Spleen (tissue), 11 donors: ENCODE measurements around the gene ELOF1. TPM values are rescaled to one million over a fixed set of nuclear protein-coding genes. Genes with fewer than 3 reads are reported as not detected.
A peak's percentile ranks its signal among the peaks of the same experiment; 100 is the strongest.

Source experiments
- DNase-seq: peaks from one replicate; pipeline ENCODE4 v3.0.0-alpha.2; 2020
- H3K27ac ChIP-seq, 8 donors: fragments of 200-600 bp; sonication (generic) in 7 of 8; 1 replicate in 4 of 8; 2 replicates in 4 of 8; pipeline versions ENCODE4 v1.5.0 to v1.8.0; 2016 to 2021; ENCODE audit warnings: inconsistent platforms in 4 of 8, mild to moderate bottlenecking in 4 of 8, moderate library complexity in 1 of 8
- H3K27me3 ChIP-seq, 7 donors: fragments of 200-600 bp; sonication (generic) in 6 of 7; replicated peaks in 1 of 7; 1 replicate in 4 of 7; 2 replicates in 3 of 7; pipeline versions ENCODE4 v1.5.0 to v1.8.0; 2016 to 2021; ENCODE audit warnings: inconsistent platforms in 3 of 7, mild to moderate bottlenecking in 1 of 7
- H3K36me3 ChIP-seq, 6 donors: fragments of 200-600 bp; sonication (generic) in 5 of 6; 1 replicate in 4 of 6; 2 replicates in 2 of 6; pipeline versions ENCODE4 v1.5.0 to v1.8.0; 2016 to 2021; ENCODE audit warnings: inconsistent platforms in 2 of 6
- H3K4me1 ChIP-seq, 6 donors: fragments of 200-600 bp; sonication (generic) in 5 of 6; 1 replicate in 3 of 6; 2 replicates in 3 of 6; pipeline versions ENCODE4 v1.5.0 to v1.8.0; 2016 to 2021; ENCODE audit warnings: inconsistent platforms in 3 of 6
- H3K4me3 ChIP-seq, 8 donors: fragments of 200-600 bp; sonication (generic) in 7 of 8; 1 replicate in 4 of 8; 2 replicates in 4 of 8; pipeline versions ENCODE4 v1.5.0 to v1.8.0; 2016 to 2021; ENCODE audit warnings: inconsistent platforms in 4 of 8, mild to moderate bottlenecking in 4 of 8, moderate library complexity in 2 of 8
- H3K9me3 ChIP-seq, 8 donors: fragments of 200-600 bp; sonication (generic) in 7 of 8; 1 replicate in 4 of 8; 2 replicates in 4 of 8; pipeline versions ENCODE4 v1.5.0 to v1.8.0; 2016 to 2021; ENCODE audit warnings: inconsistent platforms in 4 of 8
- POLR2A ChIP-seq, 3 donors: fragments of 450-650 bp; IDR thresholded peaks; one replicate each; pipeline ENCODE4 v1.5.1; 2017; ENCODE audit warnings: antibody characterized with exemption in 3 of 3, mild to moderate bottlenecking in 1 of 3
- POLR2AphosphoS5 ChIP-seq, 3 donors: sonication (generic); formaldehyde crosslinking; IDR thresholded peaks; one replicate each; pipeline ENCODE4 v1.5.1; 2017; ENCODE audit warnings: antibody characterized with exemption in 3 of 3
- WGBS, 5 donors: extraction: QIAGEN DNeasy Blood & Tissue Kit in 3 of 5; methylation state at CpG; one replicate each; pipeline versions ENCODE4 v1.1.5 to v1.1.7; 2013 to 2018; 5-methylcytosine and 5-hydroxymethylcytosine counted together
- intact Hi-C: fragments of 100-400 bp; cut with DNase I; formaldehyde crosslinking; loops from one replicate; pipeline ENCODE4 v1.15.0; 2023; ENCODE audit warnings: low total_unique reads
- polyA plus RNA-seq, 3 donors: library from polyadenylated mRNA; stranded (reverse); fragments of 200-250 nt; gene quantifications; one replicate each; pipeline ENCODE4 v1.2.1, GENCODE V29; 2013
- total RNA-seq, 7 donors: library from RNA; depleted of rRNA in 3 of 7; stranded (reverse); fragments of >200 nt in 3 of 7; fragmentation: NEBNext Ultra II Directional in 4 of 7; extraction: Animal tissue kit (Norgen Biotek cat#: 25700) in 4 of 7; gene quantifications; one replicate each; pipeline versions ENCODE4 v1.1.0 to v1.2.1, GENCODE V29; 2016 to 2021
- TF ChIP-seq, protein P1 (sequence below), 11 experiments: fragments of 200-600 bp in 7 of 11; fragments of 450-650 bp in 4 of 11; sonication (generic) in 4 of 11; IDR thresholded peaks in 8 of 11; conservative IDR thresholded peaks in 3 of 11; 1 replicate in 7 of 11; 2 replicates in 4 of 11; pipeline versions ENCODE4 v1.4.0 to v1.8.0; 2016 to 2021; ENCODE audit warnings: antibody characterized with exemption in 11 of 11, inconsistent platforms in 4 of 11, mild to moderate bottlenecking in 1 of 11
- donor health status: healthy with polysubstance abuse.
- donor health status: DM: no; HTN: no; CAD: no; lungs with moderate emphysema.
- donor health status: DM: no; HTN: no; CAD: no.
- donor health status: Bipolar disorder and iron deficiency.
- donor health status: healthy.
- donor health status: DM: no; HTN: no; CAD: no.
- donor health status: DM: yes; HTN: yes; CAD: no.

ELOF1 gene
- total and polyA plus RNA-seq, 10 donors, result 21.8 to 77.1 (median 37.0) TPM

DNA sequence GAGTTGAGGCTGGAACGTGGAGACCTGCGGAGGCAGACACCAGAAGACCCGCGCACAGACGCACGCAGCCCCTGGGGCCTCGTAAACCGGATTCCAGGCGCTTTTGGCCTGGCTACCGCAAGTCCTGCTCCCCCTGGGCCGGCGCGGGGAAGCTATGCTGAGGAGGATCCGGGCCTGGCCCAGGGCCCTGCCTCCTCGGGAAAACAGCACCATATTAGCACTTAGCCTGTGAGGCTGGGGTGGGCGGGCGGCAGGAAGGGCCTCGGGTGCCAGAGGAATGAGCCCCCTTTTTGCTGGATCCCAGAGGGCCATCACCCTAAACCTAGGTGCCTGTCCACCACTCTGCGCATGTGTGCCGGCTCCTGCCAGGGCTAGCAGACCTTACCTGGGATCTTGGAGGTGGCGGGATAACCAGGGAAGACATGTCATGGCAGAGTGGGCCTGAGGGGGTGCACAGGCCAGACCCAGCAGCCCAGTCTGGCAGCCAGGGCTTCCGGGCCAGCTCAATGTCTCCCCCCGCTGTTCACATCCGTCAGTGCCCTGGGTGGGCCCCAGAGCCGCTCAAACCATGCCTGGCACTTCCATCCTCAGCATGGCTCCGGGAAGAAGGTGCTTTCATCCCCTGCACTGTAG is 7.3 kb downstream of the ELOF1 start:
- TF ChIP-seq, protein P1, sequence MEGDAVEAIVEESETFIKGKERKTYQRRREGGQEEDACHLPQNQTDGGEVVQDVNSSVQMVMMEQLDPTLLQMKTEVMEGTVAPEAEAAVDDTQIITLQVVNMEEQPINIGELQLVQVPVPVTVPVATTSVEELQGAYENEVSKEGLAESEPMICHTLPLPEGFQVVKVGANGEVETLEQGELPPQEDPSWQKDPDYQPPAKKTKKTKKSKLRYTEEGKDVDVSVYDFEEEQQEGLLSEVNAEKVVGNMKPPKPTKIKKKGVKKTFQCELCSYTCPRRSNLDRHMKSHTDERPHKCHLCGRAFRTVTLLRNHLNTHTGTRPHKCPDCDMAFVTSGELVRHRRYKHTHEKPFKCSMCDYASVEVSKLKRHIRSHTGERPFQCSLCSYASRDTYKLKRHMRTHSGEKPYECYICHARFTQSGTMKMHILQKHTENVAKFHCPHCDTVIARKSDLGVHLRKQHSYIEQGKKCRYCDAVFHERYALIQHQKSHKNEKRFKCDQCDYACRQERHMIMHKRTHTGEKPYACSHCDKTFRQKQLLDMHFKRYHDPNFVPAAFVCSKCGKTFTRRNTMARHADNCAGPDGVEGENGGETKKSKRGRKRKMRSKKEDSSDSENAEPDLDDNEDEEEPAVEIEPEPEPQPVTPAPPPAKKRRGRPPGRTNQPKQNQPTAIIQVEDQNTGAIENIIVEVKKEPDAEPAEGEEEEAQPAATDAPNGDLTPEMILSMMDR (IDR thresholded peaks at IDR 0.05 in 8 of 11, conservative IDR thresholded peaks at IDR 0.05 in 3 of 11), result peak in 2 of 11 experiments; percentile 13 to 25
- TF ChIP-seq POLR2AphosphoS5 (IDR thresholded peaks at IDR 0.05) (peak in 2 of 3 donors; percentile 25 to 51), POLR2A (IDR thresholded peaks at IDR 0.05) (no peak)
- H3K27me3 ChIP-seq, result no peaks in the 10 kb centered on the region
- no peak overlapping the region for H3K4me3 ChIP-seq
- H3K9me3 ChIP-seq, result no peaks in the 10 kb centered on the region
- intact Hi-C loops, result no loop called here
- no peak for DNase-seq
- H3K27ac ChIP-seq, result peak overlapping the region in 1 of 8 donors; percentile 20
- H3K36me3 ChIP-seq, result peaks cover 0 to 57% (median 28%) of the 10 kb centered on the region in 6 donors
- WGBS, 5 donors, result 86 to 94% (median 88%) methylated on average over 8 to 26 of the region's 26 CpGs
- peaks cover 0 to 40% (median 13%) of the 10 kb centered on the region in 6 donors for H3K4me1 ChIP-seq

DNA sequence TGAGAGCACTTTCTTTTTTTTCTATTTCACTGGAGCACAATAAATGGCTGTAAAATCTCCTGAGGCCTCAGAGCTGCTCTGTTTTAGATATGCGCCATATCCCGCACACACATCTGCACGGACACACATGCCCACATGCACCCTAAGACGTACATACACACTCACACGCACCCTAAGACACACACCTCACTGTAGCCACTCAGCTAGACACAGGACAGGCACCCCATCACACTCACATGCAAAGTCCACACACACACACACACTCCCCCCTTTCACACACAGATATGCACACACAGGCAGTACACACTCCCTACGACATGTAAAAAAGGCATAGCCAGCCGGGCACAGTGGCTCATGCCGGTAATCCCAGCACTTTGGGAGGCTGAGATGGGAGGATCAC is 8.8 kb downstream of the ELOF1 start:
- DNase-seq, result no peak
- Histone ChIP-seq H3K4me1 (peaks cover 0 to 28% (median 6%) of the 10 kb centered on the region in 6 donors), H3K27ac (no peak overlapping the region), H3K4me3 (no peak overlapping the region), H3K36me3 (peaks cover 0 to 42% (median 26%) of the 10 kb centered on the region in 6 donors), H3K27me3 (no peaks in the 10 kb centered on the region), H3K9me3 (no peaks in the 10 kb centered on the region)
- 91 to 96% (median 92%) methylated on average over 8 of the region's 8 CpGs for WGBS, 5 donors
- intact Hi-C loops, result no loop called here
- TF ChIP-seq, protein P1 (IDR thresholded peaks at IDR 0.05 in 8 of 11, conservative IDR thresholded peaks at IDR 0.05 in 3 of 11), result no peak
- no peak for TF ChIP-seq POLR2AphosphoS5 (IDR thresholded peaks at IDR 0.05)
- TF ChIP-seq POLR2A (IDR thresholded peaks at IDR 0.05), result no peak

DNA sequence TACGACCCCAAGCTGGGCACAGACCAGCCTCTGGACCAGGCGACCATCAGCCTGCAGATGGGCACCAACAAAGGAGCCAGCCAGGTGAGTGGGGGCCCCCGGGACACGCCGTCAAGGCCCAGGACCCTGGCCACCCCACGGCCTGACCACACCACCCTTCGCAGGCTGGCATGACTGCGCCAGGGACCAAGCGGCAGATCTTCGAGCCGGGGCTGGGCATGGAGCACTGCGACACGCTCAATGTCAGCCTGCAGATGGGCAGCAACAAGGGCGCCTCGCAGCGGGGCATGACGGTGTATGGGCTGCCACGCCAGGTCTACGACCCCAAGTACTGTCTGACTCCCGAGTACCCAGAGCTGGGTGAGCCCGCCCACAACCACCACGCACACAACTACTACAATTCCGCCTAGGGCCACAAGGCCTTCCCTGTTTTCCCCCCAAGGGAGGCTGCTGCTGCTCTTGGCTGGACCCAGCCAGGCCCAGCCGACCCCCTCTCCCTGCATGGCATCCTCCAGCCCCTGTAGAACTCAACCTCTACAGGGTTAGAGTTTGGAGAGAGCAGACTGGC is 9.6 kb downstream of the ELOF1 start:
- Histone ChIP-seq H3K27ac (no peak overlapping the region), H3K27me3 (no peaks in the 10 kb centered on the region), H3K4me1 (peaks cover 0 to 24% (median 6%) of the 10 kb centered on the region in 6 donors), H3K9me3 (no peaks in the 10 kb centered on the region), H3K36me3 (peaks cover 0 to 34% (median 21%) of the 10 kb centered on the region in 6 donors), H3K4me3 (no peak overlapping the region)
- TF ChIP-seq, protein P1 (IDR thresholded peaks at IDR 0.05 in 8 of 11, conservative IDR thresholded peaks at IDR 0.05 in 3 of 11), result no peak
- TF ChIP-seq POLR2AphosphoS5 (IDR thresholded peaks at IDR 0.05), result peak in 1 of 3 donors; percentile 14
- WGBS, 5 donors, result 89 to 95% (median 92%) methylated on average over 16 to 24 of the region's 24 CpGs
- intact Hi-C loops, result no loop called here
- no peak for DNase-seq

DNA sequence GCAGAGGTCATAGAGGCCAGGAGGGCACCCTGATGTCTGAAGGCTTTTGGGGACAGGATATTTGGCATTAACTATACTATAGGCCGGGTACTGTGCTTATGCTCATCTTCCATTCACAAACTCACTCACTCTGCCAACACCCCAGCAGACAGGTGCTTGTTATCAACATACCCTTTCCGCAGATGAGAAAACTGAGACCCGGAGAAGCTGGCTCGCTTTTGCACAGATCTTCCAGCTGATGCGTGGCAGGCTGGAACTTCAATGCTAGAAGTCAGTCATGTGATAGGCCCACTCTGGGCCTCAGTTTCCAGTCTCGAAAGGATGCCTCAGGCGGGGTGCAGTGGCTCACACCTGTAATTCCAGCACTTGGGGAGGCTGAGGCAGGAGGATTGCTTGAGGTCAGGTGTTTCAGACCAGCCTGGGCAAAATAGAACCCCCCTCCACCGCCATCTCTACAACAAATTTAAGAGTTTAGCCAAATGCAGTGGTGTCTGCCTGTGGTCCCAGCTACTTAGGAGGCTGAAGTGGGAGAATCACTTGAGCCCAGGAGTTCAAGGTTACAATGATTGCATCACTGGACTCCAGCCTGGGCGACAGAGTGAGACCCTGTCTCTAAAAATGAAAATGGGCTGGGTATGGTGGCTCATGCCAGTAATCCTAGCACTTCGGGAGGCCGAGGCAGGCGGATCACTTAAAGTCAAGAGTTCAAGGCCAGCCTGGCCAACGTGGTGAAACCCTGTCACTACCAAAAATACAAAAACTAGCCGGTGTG is 10.9 kb downstream of the ELOF1 start:
- peaks cover 0 to 4% (median 0%) of the 10 kb centered on the region in 7 donors for H3K27me3 ChIP-seq

More for the DNA sequence above, 10.9 kb downstream of the ELOF1 start:
- no peak overlapping the region for H3K4me3 ChIP-seq
- TF ChIP-seq POLR2AphosphoS5 (IDR thresholded peaks at IDR 0.05), result no peak
- TF ChIP-seq POLR2A (IDR thresholded peaks at IDR 0.05), result no peak
- TF ChIP-seq, protein P1 (IDR thresholded peaks at IDR 0.05 in 8 of 11, conservative IDR thresholded peaks at IDR 0.05 in 3 of 11), result no peak
- intact Hi-C loops, result no loop called here
- no peak for DNase-seq
- H3K27ac ChIP-seq, result no peak overlapping the region
- 89 to 93% (median 90%) methylated on average over 14 of the region's 14 CpGs for WGBS, 5 donors
- peaks cover 0 to 13% (median 0%) of the 10 kb centered on the region in 6 donors for H3K4me1 ChIP-seq
- no peaks in the 10 kb centered on the region for H3K9me3 ChIP-seq
- peaks cover 0 to 21% (median 9%) of the 10 kb centered on the region in 6 donors for H3K36me3 ChIP-seq
